ENCODE data around the gene TAF4.

DNA sequence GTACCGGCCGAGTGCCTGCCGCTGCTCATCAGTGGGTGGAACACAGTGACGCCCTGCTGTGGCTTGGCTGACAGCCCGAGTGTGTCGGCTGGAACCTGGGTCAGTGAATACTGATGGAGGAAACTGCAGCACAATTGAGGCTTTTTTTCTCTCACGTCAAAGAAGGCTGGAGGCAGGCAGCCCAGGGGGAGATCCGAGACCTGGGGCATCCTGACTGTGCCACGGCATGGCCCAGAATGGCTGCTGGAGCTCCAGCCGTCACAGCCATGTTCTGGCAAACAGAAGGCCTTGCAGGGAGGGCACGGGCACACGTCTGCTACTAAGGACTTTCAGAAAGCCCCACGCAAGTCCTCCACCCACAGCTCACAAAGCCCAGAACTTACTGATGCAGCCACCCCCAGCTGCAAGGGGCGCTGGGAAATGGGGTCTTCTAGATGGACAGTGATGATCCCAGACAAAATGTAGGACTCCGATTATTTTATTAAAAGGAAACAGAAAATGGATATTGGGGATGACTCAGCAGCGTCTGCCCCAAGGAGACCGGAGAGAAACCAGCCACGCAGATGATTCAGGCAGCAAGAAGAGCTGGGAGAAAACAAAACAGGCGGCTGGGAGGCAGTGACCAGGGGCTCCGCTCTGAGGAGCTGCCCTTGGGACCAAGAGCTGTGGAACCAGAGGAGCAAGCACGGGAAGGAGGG is 140.0 kb downstream of the TAF4 start:
- no peak for TF ChIP-seq POLR2AphosphoS5 (IDR thresholded peaks at IDR 0.05; ENCODE audit: low read depth, low read length)
- no peak for TF ChIP-seq POLR2A (IDR thresholded peaks at IDR 0.05; ENCODE audit: low read depth, low read length)
- TF ChIP-seq TAF1 (IDR thresholded peaks at IDR 0.05; ENCODE audit: borderline replicate concordance, low read depth, low read length), result no peak

Data from GM12892 (cell line).